Measurements from ENCODE around the gene ANTXR1.
"Not testable (repeated sequence)": the region's sequence is repeated elsewhere in the genome, so short reads cannot be mapped to it uniquely, and the experiment has no call there.

ANTXR1 gene

GRCh38 chr2:69171897-69172525 is 159.0 kb downstream of the ANTXR1 start:
- Histone ChIP-seq H3K27ac (no peak overlapping the region), H3K9me3 (ENCODE audit: severe bottlenecking) (no peaks in the 10 kb centered on the region), H3K36me3 (no peaks in the 10 kb centered on the region), H3K27me3 (ENCODE audit: insufficient read depth, low read depth, severe bottlenecking) (no peaks in the 10 kb centered on the region), H3K4me3 (ENCODE audit: low read depth, low read length) (no peak overlapping the region)
- TF ChIP-seq CTCF (IDR thresholded peaks at IDR 0.05; ENCODE audit: low read depth, low read length) = no peak
- DNase-seq = no peak

- H3K27me3 ChIP-seq (ENCODE audit: insufficient read depth, low read depth, severe bottlenecking) = no peaks in the 10 kb centered on the region
- H3K9me3 ChIP-seq (ENCODE audit: severe bottlenecking) = no peaks in the 10 kb centered on the region
- H3K27ac ChIP-seq = no peak overlapping the region
- H3K4me3 ChIP-seq (ENCODE audit: low read depth, low read length) = no peak overlapping the region
- no peak for DNase-seq
- TF ChIP-seq CTCF (IDR thresholded peaks at IDR 0.05; ENCODE audit: low read depth, low read length) = no peak
- H3K36me3 ChIP-seq = no peaks in the 10 kb centered on the region
Measured at GRCh38 chr2:69173706-69174105, 160.7 kb downstream of the ANTXR1 start.

GRCh38 chr2:69174211-69174610 is 161.2 kb downstream of the ANTXR1 start:
- not testable (repeated sequence) for H3K36me3 ChIP-seq; H3K27me3 ChIP-seq (ENCODE audit: insufficient read depth, low read depth, severe bottlenecking); H3K9me3 ChIP-seq (ENCODE audit: severe bottlenecking); DNase-seq; H3K27ac ChIP-seq; H3K4me3 ChIP-seq (ENCODE audit: low read depth, low read length)

- no peaks in the 10 kb centered on the region for H3K27me3 ChIP-seq (ENCODE audit: insufficient read depth, low read depth, severe bottlenecking)
- no peak for TF ChIP-seq CTCF (IDR thresholded peaks at IDR 0.05; ENCODE audit: low read depth, low read length)
- H3K36me3 ChIP-seq = no peaks in the 10 kb centered on the region
- no peaks in the 10 kb centered on the region for H3K9me3 ChIP-seq (ENCODE audit: severe bottlenecking)
- H3K27ac ChIP-seq = no peak overlapping the region
- no peak overlapping the region for H3K4me3 ChIP-seq (ENCODE audit: low read depth, low read length)
- DNase-seq = no peak
Measured at GRCh38 chr2:69175790-69176715, 163.1 kb downstream of the ANTXR1 start.

- Histone ChIP-seq H3K27me3 (ENCODE audit: insufficient read depth, low read depth, severe bottlenecking) (no peaks in the 10 kb centered on the region), H3K27ac (peak overlapping the region; percentile 70), H3K4me3 (ENCODE audit: low read depth, low read length) (peak overlapping the region; percentile 38), H3K36me3 (peaks cover 2% of the 10 kb centered on the region; the same call in 1 of the 2 replicates), H3K9me3 (ENCODE audit: severe bottlenecking) (no peaks in the 10 kb centered on the region)
- peak; percentile 93 for DNase-seq
- no peak for TF ChIP-seq CTCF (IDR thresholded peaks at IDR 0.05; ENCODE audit: low read depth, low read length)
Measured at GRCh38 chr2:69177063-69177771, 164.2 kb downstream of the ANTXR1 start.
